HG03521 (cell line): ENCODE data around the gene TTR.

ENCODE experiments used
- ATAC-seq: cut with Tn5 transposase; IDR thresholded peaks from one replicate; pipeline ENCODE4 v1.9.1; 2021; ENCODE audit warnings: mild to moderate bottlenecking, moderate library complexity; ENCODE audit not compliant: unreplicated experiment

The TTR gene

DNA sequence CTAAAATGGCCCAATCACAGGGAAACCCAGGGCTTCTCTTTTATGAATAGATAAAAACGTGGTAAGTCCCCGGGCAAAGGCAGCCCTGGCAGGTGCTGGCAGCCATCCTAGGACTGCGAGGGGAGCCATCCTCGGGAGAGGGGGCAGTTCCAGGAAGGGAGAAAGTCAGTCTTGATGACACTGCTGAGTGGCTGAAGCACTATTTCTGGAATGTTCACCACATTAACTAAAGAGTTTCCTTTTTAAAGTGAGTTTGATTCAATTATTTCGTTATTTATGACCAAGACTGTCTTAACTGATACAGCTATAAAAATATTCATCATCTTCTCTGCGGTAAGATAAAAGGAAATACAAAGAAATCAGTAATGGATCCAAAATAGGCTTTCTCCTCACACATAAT lies 20.4 kb downstream of the TTR start:
- no peak for ATAC-seq

DNA sequence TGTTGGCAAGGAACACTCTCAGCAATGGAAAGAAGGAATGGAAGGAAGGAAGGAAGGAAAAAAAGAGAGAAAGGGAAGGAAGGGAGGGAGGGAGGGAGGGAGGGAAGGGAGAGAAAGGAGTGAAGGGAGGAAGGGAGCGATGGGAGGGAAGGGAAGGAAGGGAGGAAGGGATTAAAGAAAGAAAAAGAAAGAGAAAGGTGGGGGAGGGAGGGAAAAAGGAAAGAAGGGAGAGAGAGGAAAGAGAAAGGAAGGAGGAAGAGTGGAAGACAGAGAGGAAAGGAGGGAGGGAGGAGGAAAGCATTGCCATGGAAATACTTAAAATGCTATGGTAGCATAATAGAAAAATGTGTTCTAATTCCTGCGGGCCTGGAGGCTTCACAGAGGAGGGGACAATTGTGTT lies 22.4 kb downstream of the TTR start:
- ATAC-seq = no peak

DNA sequence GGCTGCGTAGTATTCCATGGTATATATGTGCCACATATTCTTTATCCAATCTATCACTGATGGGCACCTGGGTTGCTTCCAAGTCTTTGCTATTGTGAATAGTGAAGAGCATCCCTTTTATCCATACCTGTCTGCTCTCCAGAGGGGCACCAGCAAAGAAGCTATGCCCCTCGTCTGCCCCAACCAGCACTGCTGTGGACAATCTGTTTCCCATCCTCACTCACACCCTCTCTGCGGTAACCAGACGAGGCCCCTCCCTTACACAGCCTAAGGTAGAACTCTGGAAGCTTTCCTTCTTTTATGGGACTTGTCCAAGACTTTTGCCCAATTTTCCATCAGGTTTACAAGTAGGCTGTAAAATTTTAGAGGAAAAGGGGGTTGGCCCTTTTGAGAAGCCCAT lies 24.9 kb downstream of the TTR start:
- ATAC-seq = no peak

DNA sequence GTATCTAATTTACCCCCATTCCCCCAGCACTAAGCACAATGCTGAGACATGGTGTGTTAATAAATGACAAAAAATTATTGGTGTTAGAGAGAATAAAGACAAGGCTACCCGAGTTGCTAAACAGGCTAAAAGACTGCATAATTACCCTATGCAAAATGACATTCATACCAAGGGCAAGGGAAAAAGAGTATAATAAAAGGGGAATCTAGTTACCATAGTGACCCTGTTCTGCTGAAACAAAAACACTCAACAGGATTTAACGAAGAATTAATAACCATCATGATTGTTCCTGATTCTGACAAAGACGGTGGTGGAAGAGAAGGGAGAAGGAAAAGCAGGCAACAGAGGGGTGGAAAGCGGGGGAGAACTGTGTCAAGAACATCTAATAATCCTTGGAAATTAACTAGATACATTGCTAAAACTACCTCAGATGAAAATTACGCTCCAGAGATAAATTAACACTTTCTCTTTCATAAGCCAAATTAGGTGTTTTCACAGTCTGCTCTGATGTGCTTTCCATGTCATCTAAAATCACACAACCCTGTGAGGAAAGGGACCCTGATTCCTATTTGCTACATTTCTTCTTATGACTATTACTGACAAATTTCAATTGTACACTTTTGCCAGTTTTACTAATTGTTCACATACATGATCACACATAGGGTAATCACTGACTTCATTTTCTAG lies 25.5 kb downstream of the TTR start:
- no peak for ATAC-seq

DNA sequence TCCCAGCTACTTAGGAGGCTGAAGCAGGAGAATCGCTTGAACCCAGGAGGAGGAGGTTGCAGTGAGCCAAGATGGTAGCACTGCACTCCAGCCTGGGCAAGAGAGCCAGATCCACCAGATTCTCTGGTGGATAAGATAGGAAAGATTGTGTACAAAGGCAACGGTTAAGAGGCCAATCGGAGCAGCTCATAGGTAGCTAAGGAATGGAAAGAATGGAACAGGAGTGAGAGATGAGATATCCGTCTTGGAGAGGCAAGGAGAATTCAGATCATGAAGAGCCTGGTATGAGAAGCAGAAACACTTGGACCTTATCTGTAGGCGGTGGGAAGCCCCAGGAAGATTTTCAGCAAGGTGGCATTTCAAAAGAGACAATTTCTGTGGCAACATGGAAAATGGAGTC lies 27.1 kb downstream of the TTR start:
- no peak for ATAC-seq

DNA sequence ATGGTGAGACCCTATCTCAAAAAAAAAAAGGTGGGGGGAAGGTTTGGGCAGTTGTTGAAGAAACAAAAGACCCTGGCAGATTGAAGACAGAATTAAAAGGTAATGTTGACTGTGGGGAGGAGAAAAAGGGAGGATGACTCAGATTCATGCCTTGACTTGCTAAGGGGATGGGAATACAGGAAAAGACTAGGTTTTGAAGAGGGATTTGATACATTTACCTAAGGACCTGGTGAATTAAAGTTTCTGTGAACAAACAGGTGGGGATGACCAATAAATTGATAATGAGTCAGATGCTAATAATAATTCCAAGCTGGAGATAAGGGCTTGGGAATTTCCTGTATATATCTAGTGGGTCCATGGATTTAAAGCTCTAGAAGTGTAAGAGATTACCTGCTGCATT lies 27.6 kb downstream of the TTR start:
- ATAC-seq = no peak

DNA sequence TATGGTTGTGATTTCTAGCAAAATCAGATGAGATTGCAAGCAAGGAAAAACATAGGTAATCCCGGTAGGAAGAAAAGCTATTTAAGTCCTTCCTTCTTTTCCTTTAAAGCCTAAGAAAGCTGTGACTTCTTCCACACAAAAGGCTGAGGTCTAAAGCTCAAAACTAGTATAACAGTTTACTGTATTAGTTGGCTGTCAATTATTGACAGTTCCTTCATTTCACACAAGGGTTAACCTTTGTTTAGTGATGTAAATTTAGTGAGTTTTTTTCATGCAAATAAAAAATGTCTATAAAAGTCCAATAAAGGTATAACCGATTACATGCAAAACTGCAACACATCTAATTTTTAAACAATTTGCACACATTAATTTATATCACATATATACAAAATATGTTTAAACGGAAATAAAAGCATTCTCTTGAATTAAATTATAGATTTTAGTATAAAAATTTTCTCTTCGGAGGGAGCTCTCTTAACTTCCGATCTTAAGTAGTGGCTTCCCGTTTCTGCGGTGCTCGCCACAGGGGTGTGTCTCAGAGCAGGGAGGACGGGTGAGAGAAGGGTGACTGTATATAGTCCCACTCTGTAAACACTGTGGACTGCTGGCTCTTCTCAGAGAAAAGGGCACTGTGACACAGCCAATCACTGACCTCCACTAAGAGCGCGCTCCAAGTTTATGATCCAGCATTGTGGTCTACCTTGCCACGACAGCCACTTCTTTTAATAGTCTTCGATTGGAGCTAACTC lies 33.4 kb downstream of the TTR start:
- no peak for ATAC-seq

DNA sequence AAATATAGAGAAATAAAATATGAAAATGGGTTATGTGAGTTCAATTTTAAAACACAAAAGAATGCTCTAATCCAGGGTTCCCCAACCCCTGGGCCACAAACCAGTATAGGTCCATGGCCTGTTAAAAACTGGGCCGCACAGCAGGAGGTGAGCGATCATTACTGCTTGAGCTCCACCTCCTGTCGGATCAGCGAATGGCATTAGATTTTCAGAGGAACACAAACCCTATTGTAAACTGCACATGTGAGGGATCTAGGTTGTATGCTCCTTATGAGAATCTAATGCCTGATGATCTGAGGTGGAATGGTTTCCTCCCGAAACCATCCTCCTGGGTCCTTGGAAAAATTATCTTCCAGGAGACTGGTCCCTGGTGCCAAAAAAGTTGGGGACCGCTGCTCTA lies 34.7 kb downstream of the TTR start:
- ATAC-seq = no peak

DNA sequence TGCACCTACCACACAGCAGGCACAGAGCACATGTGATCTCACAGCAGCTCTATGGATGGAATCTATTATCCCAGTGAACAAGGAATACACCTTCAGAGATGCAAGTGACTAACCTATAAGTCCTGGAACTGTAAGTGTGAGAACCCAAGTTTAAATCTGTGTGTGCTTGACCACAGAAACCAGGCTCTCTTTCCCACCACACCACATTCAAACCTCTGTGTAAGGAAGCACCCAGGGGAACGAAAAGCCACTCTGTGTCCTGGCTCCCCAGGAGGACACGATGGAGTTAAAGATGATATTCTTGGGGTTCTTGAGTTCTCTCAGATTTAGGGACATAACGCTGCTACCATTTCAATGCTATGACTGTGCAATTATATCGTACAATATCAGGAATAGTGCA lies 38.9 kb downstream of the TTR start:
- ATAC-seq = no peak

DNA sequence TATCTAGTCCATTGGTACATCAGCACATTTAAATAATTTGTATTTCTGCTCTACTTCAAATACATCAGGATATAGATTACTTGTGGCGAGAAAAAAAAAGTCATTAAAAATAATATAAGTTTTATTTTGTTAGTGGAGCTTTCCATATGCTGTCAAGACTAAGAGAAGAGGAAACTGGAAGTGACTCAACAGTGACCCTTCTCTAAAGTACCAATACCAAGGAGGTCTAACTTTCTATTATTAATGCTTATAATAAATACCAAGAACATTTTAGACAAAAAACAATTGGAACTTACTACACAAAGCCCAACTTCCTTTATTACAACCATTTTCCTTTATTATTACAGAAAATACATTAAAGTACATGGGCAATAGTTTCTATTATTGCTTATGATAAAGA lies 39.8 kb downstream of the TTR start:
- no peak for ATAC-seq

DNA sequence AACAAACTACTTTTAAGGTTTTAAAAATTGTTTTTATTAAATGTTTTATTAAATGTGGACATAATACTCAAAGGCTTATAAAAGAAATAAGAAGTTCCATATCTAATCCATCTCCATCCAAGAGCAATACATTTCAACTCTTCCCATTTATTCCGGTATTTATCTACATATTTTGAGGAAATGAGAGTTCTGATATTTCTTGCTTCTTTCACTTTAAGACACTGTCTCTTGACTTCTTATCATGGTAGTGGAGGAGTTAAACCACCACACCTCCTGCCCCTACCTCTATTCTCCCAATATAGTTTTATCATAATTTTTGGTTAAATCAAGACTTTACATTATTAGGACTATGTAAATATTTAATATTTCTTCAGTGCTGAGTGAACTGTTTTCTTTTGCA lies 40.7 kb downstream of the TTR start:
- ATAC-seq = no peak

DNA sequence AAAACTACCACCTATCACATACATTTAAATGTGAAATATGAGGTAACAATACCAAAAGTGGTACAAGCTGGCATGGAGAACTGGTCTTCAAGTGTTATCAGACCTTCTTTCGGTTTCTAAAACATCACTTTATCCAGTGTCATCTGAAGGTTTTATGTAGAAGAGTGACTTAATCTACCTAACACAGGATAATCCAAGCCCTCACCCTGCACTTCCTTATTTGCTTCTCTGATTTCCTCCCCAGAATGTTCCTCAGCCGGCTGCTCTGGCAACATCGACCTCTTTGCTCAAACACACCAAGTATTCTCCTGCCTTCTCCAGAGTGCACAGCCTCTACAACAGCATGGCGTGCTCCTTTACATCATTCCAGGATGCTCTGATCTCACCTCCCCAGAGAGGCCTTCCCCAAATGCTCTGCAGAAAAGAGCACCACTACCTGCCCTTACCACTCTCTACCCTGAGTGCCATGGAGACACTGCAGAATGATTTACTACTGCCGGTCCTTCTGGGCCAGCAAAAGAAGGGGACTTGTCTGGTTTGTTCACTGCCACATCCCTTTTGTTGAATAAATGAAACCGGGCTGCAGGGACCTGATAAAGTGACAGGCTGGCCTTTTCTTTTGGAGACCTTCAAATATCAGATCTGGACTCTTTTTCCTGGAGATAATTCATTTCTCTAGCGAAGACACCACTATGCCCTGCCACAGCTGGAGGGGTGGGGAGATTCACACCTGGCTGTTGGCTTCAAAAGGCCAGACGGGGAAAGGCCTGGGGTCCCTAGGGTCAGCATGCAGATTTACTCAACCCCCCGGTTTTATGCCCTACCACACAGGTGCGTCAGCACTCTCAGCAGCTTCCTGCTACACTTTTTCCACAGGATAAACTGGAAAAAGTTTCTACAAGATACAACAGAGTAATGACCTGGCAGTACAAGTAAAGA lies 42.0 kb downstream of the TTR start:
- ATAC-seq = no peak

DNA sequence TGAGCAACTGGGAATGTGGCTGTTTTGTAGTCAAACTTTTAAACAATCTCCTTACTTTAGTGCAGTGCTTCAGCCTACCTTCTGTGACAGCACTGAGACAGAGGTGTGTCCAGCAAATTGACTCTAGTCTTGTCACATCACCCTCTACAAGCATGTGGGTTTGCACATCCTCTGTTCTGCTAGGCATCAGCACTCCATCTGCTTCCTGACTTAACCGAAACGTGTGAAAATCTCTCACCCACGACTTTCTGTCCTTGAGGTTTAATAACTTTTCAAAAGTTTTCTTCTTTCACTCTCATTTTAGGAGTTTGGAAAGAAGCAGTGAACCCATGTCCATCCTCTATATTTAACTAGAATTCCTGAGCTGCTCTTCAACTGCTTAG lies 42.6 kb downstream of the TTR start:
- peak; percentile 94 for ATAC-seq

DNA sequence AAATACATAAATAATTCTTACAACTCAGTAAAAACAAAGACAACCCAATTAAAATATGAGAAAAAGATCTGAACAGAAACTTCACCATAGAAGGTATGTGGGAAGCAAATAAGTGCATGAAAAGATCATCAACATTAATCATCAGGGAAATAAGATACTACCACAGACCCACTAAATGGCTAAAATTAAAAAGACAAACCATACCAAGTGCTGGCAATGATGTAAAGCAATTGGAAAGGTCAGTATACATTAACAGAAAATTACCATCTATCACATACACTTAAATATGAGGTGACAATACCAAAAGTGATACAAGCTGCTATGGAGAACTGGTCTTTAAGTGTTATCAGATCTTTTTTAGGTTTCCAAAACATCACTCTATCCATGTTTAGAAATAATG lies 44.7 kb downstream of the TTR start:
- ATAC-seq = no peak

DNA sequence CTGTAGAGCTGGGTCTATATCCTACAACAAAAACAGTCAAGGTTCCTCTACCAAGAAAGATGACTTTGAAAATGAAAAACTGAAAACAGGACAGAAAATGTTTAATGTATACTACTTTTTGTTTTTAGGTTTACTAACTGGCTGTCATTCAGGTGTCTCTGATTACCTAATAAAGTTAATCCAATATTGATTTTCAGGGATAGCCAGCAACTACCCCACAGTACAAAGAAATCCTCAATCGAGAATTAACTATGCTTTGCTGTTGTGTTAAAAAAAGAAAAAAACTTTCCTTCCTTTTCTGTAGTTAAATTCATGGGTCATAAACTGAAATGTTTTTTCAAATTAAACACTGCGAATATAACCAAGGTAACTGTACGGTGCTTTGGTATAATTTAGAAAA lies 45.8 kb downstream of the TTR start:
- no peak for ATAC-seq

DNA sequence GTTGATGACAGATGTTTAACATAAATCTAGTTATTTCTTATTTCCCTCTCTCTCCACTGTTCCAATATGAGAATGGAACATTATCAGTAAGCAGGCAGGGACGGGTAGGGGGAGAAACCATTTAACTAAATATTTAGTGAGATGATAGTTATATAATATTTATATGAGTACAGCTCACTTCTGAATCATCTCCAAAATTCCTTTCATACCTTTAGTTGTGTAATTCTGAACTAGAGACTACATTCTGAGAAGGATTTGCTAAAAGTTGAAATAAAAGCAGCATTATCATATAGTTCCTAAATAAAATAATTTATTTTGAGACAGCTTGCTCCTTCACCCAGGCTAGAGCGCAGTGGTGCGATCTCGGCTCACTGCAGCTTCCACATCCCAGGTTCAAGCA lies 51.3 kb downstream of the TTR start:
- ATAC-seq = no peak

DNA sequence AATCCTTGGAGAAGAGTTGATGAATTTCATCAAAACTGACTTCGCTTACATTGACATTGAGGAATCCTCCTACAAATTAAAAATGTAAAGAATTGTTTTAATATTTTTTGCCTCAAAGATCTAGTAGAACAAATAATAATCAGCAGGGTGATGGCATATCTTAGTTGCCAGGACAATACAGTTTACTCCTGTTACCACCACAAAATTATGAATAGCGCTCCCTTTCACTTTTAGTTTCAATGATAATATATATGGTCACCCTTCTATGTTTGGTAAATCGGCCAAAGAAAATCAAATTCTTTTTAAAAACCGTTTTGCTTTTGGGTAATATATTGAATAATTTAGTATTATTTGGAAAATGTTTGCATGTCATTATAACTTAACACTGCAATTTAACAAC lies 53.7 kb downstream of the TTR start:
- ATAC-seq = peak; percentile 34

DNA sequence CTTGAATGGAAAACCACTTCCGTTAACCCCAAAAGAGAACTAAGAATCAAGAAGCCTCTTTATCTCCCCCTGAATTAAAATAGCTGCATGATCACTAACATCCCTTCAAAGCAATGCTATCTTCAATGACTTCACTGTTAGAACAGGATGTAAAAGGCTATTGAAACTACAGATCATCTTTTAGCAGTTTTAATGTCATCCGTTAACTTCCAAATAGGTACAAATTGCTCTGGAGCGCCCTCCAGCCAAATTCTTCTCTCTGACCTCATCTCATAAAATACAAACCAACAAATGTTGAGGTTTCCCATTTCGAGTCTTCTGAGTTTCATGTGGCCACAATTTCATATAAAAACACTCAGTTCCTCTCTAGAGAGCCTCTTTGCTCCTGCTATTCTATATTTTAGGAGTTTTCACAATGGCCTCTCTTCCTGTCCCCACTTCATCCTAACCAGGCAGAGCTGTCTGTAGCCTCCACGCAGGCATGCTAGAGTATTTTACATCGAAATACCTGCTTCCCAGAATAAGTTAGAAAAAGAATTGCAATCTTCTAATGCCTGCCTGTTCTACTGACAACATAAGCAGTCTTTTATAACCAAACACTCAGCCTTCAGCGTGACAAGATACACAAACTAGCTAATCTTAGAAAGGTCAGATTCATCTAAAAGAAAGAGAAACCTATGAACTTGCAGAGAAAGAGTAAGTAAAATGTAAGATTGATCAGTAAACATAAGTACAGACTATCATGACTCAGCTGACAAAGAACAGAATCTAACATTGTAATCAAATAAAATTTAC lies 54.9 kb downstream of the TTR start:
- no peak for ATAC-seq

DNA sequence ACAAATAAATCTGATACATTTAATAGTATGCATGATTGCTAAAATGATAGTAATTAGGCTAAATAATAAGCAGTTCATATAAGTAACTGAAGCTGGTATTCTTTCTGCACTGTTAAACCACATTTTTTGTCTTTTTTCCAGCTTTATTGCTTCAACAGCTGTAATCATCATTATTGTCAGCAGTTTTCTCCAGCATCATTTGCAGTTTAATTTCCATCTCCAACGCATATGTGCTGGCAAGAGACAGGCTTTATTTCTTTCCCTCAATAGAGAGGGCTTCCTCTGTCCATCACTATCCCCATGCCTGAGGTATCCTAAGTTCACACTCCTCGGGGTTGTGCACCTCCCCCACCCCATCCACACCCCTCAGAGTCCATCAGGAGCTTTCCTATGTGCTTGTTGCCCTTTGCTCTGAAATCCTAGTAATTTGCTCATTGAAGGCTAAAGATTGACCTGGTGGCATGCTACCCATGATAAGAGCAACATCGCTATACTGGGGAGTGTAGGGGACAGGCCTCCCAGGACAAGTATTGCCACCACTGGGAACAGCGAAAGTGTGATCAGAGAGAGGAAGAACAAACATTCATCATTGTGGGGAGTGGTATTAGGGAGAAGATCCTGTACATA lies 55.6 kb downstream of the TTR start:
- no peak for ATAC-seq
